Transverse colon (tissue), 3 donors: Measurements from ENCODE around the gene LBR.

Experiments used
- CTCF ChIP-seq, 5 experiments: fragments of 200-600 bp in 3 of 5; fragments of 450-650 bp in 2 of 5; sonication (generic) in 3 of 5; IDR thresholded peaks; 1 replicate in 2 of 5; 2 replicates in 3 of 5; pipeline ENCODE4 v1.5.1; 2016 to 2017; ENCODE audit warnings: antibody characterized with exemption in 5 of 5, inconsistent platforms in 3 of 5, mild to moderate bottlenecking in 2 of 5, moderate library complexity in 1 of 5
- EP300 ChIP-seq: sonication (generic); formaldehyde crosslinking; IDR thresholded peaks from one replicate; pipeline ENCODE4 v1.6.1; 2017; ENCODE audit warnings: antibody characterized with exemption, low read depth
- POLR2A ChIP-seq: fragments of 450-650 bp; IDR thresholded peaks from one replicate; pipeline ENCODE4 v1.6.1; 2016; ENCODE audit warnings: antibody characterized with exemption, mild to moderate bottlenecking, moderate library complexity

- TF ChIP-seq CTCF (IDR thresholded peaks at IDR 0.05) (no peak), POLR2A (no peak), EP300 (no peak)
These were observed 38.0 kb downstream of the LBR start for GRCh38 chr1:225389843-225390242.
